ENCODE measurements around the gene POU6F2.
A peak's percentile ranks its signal among the peaks of the same experiment; 100 is the strongest.

The POU6F2 gene

DNA sequence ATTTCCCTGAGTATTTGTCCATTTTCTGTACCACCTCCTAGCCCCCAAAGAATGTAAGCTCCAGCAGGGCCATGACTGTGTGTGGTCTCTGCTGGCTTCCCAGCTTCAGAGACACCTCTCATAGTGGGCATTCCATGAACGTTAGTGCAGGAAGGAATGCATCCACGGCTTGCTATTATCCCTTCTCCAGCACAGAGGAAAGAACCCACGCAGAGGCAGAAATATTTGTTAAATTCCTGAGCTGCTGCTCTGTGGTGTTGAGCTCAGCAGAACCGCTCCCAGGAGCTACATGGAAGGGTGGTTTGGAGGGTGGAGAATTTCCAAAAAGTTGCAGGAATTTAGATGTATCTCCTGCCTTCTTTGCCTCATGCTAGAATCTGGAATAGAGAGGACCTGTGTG lies 275.2 kb downstream of the POU6F2 start:
- peak; percentile 44 for DNase-seq (ENCODE audit: low spot score)

DNA sequence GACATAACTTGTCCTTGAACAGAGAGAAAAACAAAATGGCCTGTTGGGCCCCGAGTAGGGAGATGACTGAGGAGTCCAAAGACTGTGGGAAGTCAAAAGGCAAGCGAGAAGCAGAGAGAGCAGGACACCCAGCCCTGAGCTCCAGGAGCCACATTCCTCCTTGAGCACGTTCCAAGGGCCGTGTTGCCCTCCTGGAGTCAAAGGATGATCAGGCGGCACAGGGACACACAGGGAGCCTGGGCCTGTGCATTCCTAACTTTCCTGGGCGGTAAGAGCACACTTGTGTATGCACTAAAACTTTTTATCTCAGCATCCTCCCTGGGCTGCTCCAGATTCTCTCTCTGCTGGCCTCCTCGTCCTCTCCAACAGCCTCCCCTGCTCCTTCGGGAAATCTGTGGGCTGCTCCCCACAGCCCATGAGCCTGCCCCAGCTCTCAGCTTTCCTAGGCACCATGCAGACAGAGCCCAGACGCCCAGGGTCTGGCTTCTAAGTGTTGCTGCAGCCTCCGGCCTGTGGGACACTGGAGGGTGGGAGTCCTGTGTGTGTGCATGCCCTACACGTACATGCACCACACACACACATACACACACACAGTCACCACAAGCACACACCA lies 281.8 kb downstream of the POU6F2 start:
- DNase-seq (ENCODE audit: low spot score): no peak

DNA sequence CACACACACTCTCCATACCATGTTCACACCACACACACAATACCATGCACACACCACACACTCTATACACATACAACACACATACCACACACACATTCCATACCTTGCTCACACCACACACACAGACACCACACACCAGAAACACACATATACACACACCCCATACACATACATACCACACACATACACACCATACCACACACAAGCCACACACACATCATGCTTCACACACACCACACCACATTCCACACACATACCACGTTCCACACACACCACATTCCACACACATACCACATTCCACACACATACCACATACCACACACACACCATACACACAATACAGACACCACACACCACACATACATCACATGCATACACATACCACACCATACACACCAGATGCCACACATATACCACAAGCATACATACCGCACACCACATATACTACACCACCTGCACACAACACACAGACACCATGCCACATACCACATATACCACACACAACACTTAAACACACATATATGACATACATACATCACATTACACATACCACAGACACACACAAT lies 282.7 kb downstream of the POU6F2 start:
- no peak for DNase-seq (ENCODE audit: low spot score)

DNA sequence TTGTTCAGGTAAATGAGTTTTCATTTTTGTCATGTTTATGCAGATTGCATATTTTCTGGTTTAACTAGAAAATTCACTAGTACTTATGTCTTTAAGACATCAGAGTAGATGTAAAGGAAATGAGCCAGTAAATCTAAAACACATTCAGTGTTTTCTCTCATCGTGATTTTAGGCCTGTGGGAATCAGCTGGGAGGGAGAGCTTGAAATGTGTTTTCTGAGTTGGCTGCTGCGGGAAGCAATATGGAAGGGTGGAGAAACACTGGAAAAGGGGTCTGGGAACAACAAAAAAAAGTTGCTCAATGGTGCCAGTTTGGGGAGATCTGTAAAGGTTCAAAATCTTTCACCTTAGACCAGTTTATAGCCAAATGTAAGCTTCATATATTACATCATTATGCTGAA lies 284.1 kb downstream of the POU6F2 start:
- no peak for DNase-seq (ENCODE audit: low spot score)

DNA sequence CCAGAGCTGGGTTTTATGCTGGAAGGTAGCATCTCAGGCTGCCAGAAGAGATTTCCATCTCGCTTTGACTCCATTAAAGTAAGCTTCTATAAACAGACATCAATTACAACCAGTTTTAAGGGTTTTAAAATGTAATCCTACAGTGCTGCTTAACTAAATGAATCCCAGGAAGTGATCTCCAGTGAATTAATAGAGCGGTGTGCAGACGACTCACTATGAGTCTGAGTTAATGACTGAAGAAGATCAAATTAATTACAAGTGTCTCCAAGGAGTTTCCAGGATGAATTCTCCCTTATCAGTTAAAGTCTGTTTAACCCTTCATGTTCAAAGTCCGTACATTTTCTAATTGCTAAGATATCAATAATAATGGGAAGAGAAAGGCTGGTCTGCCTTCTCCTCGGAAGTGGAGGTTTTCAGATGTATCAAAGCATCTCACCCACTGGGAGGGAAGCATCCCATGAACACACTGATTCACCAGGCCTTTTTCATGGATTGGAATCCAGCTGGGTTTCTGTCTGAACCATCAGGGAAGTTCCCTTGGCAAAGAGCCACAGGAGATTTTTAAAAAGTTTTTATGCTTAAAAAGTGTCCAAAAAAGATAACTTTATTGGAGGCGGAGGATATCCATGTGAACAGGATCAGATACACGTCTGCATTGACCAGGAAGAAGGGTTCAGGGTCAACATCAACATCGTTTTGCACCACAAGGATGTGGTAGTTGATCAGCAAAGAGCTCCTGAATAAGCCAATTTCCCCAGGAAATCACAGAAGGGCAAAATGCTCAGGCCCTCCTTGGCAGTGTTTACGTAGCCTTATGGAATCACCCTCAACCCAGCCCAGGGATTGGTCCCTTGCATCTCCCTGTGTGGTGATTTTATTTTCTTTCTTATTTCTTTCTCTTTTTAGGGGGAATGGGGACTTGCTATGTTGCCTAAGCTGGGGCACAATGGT lies 288.2 kb downstream of the POU6F2 start:
- peak; percentile 59 for DNase-seq (ENCODE audit: low spot score)

DNA sequence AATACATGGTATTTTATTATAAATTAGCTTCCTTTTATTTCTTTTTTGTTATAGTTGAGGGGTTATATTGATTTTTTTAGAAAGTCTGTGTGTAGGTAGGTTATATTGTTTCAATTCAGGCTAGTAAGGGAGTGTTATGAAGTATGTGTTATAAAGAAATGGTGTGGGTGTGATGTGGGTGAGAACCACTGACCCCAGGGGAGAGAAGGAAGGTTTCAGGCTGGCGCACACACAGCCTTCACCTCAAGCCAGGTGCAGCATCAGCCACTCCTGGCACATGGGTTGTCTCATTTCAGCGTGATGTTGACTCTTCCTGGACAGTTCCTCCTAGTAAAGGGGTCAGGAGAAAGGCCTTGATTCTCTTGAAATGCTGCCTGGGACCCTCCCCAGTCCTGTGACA lies 291.3 kb downstream of the POU6F2 start:
- DNase-seq (ENCODE audit: low spot score): no peak

DNA sequence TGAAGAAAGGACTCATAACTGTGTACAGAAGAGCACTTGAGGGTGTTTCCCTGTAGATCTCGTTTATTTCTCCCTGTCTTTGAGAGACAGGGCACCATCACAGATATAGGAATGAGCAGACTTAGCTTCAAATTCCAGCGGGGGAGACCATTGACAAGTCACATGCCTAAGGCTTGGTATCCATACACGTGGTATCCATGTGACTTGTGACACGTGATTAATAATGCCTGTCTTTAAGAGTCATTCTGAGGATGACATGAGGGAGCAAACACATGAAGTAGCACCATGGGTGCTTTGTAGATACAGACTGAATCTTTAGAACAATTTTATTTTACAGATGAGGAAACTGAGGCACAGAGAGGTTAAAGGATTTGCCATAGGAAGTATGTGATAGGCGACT lies 292.3 kb downstream of the POU6F2 start:
- DNase-seq (ENCODE audit: low spot score): no peak

DNA sequence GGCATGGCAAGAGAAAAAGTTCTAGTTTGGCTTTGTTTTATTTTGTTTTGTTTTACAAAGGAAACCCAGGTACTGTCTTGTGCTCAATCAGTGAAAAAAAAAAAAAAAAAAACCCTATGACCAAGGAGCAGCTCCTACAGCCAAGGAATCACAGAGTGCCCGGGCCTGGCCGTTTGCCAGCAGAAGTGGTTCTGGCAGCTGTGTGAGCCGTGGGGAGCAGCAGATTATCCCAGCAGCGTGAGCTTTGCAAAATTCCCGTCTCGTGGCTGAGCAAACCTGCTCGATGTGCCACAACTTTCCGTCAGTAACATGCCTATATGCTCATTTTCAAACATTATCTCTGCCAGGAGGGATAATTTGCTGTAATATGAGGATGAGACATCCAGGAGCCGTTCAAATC lies 293.7 kb downstream of the POU6F2 start:
- peak; percentile 66 for DNase-seq (ENCODE audit: low spot score)

DNA sequence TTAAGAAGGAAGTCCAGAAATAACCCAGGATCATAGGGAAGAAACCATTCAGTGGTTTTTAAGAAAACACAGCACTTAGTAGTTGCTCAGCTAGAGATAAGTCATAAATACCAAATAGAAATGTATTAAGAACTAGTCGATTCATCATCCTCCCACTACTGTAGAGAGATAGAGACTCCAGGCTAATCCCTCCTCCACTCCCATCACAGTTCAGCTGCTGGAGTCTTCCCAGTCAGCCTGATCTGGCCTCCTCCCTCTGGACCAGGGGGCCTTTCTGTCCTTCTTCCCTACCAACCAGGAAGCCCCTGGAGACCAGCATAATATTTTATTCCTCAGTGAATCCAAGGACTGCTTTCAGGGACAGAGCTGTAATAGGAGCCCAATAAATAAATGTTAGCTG lies 294.4 kb downstream of the POU6F2 start:
- DNase-seq (ENCODE audit: low spot score): no peak

DNA sequence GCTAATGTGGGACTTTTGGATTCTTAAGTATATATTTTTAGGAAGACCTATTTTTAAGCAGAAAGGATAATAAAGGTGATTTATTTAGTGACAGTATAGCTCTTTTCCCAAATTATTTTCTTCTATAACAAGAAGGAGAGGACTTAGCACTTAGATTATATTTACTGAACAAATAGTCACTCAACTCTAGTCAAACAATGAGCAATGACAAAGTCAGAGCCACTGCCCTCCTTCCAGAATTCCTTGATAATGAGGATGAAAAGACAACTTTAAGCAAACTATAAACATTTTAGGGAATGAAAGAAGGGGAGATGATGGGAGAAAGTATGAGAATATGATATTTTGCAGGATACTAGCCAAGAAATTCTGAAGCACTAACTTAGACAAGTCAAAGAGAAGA lies 295.0 kb downstream of the POU6F2 start:
- DNase-seq (ENCODE audit: low spot score): no peak

DNA sequence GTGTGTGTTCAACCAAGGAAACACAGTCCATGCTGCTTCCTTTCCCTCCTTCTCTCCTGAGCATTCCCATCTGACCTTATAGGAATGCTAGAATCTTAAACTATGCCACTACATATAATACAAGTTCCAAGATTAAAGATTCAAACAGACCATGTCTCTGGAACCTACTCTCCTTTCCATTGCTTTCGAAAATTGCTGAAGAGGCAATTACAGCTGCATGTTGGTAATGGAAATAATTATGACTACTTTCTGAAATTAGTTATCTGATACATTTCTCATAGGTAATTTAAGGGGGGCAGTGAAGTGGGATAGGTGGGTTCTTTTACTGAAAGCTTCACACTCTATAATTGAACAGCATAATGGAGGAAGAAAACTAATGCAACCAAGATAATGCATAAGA lies 302.6 kb downstream of the POU6F2 start:
- DNase-seq (ENCODE audit: low spot score): no peak

DNA sequence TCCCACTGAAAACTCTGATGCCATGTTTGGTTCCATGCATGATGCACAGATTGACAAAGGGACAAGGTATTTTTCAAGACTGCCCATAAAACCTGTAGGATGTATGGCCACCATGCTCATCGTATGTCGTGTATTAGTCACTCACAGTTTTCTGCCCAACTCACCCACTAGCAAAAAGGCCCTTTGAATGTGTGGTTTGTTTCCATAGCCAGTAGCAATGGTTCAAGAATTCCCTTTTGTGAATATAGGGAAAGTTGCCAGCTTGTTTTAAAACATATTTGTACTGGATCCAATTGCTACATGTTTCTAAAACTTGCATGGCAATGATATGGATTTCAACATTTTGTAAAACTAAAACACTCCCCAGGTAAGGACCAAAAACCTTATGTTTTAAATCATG lies 307.5 kb downstream of the POU6F2 start:
- no peak for DNase-seq (ENCODE audit: low spot score)

DNA sequence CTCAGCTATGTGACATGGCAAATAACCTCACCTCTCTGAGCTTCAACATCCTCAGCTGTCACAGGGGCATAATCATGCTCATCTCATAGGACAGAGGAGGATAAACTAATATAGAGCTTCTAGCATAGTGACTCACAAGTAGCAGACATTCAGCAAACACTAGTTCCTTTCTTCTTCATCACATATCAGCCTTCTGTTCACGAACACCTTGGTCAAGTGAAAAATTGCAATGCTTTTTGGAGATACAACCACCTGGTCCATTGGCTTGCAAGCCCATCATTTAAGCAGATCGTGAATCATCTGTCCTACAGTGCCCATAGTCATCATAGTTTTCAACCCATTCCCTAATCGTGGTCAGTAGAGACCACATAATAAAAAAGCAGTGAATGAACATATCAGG lies 310.6 kb downstream of the POU6F2 start:
- DNase-seq (ENCODE audit: low spot score): no peak

DNA sequence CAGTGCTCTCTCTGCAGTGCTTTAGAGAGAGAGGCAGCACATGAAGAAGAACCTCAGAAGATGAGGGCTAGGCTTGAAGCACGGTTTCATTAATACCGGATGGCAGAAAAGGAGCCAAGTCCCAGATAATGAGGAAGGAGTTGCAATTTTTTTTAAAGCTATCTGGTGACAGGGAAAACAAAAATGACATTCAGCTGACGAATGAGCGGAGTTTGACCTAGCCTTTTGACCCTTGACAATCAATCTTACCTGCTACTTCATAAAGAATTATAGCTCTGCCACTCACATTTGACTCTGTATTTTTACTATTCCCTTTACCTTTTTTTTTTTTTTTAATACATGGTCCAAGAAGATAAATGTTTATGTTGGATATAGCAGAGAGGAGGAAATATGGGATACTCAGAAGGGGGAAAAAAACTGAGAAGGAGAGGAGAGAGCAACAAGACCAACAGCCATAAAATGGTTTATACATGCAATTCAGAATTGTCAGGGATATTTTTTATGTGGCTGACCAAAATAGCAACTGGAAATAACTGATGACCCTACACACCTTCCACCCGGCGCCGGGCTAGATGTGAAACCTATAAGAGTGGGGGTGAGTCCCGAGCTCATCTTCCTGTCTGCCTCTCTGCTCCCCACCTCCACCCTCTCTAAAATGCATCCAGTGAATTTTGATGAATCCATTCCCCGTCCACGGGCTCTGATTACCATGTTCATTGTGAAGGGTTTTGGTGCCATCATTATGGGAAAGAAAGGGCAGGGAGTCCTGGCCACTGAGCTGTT lies 314.1 kb downstream of the POU6F2 start:
- DNase-seq (ENCODE audit: low spot score): no peak

DNA sequence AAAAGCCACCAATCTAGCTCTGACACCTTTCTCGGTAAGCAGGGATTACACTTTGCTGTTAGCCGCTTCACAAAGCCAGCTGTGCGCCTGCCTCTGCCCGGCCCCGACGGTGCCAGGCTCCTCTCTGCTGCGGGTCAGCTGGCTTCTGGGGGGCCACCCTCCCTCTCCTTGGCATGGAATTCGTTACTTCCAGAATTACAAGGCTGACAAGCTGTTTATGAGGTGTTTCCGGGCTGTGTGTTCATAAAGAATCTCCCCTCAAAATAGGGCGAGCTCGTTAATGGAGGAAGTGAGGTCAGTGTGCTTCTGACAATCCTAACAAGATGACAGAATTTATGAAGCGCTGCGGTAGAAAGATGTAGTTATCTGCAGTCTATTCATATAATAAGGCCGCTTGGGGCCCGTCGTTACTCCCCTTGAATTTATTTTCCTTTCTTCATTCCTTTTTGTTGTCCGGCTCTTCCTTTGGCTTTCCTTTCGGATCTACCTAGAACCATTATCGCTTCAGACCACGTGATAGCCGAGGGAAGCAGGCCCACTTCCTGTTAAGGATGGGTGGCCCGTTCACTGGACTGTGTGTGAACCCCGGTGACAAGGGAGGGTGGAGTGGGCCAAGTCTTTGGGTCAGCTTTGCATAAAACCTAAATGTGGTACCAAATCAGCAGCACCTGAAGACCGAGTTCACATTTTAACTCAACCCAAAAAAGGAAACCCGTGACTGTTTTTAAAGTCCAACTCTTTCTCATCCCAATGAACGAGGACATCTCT lies 315.5 kb downstream of the POU6F2 start:
- DNase-seq (ENCODE audit: low spot score): no peak

DNA sequence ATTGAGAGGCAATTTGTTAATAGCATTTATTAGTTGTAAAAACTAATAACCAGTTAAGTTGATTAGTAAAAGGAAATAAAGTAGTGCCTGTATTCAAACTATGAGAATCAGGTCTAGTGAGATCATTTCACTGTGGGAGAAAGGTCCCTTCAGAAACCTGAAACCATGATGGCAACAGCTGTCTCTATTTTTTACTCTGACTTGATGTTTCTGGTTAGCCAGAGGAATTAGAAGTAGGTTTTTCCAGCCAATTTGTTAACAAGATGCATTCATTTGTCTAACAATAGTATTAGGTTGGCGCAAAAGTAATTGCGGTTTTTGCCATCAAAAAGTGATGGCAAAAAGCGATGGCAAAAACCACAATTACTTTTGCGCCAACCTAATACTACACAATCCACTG lies 316.3 kb downstream of the POU6F2 start:
- no peak for DNase-seq (ENCODE audit: low spot score)

DNA sequence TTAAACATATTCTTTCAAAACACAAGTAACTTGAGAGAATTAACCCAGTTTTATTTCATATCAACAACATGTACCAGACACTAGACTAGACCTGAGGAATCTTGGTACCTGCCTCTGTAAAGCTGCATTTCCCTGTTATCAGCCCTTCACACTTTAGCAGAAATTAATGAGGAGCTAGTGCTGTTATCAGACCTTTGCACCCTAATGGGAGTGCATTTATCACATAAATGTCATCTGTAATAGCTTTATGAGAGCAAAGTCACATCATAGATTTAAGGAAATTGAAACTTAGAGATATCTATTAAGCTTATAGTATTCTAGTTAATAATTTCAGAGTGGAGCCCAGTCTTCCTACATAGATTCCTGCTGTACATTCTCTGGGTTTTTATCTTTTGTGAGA lies 318.1 kb downstream of the POU6F2 start:
- DNase-seq (ENCODE audit: low spot score): no peak

DNA sequence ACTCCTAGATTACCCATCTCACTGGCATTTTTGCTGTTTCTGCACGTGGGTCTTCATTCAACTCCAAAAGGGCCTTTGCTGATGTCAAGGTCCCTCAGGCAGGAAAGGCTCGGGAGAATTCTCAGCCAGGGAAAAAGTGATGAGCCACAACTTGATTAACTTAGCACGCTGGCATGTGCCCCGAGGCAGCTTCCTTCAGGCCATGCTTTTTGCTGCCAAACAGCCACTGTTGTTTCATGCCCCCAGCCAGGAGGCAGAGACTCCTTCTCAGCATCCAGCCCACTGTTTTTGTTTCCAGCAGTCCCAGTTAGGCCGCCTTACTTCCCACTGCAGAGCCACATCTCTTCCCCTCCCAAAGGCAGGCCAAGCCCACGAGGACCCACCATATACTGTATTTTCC lies 322.0 kb downstream of the POU6F2 start:
- DNase-seq (ENCODE audit: low spot score): no peak

DNA sequence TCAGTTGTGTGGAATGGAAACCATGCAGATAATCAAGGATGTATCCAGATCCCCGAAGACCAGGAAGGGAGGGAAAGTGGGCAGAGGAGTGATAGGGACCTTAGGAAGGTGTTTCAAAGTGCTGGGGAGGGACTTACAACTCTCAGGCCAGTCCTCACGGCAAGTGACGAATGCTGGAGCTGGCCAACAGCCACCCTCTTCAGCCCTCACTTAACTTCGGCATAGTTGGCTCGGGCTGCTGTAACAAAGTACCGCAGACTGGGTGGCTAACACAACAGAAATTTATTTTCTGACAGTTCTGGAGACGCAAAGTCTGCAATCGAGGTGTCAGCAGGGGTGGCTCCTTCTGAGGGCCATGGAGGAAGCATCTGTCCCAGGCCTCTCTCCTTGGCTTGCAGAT lies 322.6 kb downstream of the POU6F2 start:
- no peak for DNase-seq (ENCODE audit: low spot score)

DNA sequence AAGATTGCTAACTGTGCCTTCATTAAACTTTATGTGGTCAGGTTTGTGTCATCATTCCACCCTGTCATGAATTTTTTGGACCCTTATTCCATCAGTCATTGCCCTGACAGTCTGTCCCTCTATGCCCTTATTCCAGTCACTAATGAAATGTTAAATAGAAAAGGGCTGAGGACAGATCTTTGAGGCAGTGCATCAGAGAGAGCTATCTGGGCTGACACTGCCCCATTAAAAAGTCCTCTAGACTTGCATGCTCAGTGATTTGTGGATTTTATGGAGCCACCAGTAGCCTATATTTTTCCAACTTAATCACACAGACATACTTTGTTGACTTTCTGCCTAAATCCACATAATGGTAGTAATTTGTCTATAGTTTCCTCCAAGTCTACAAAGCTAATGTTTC lies 323.8 kb downstream of the POU6F2 start:
- DNase-seq (ENCODE audit: low spot score): no peak

DNA sequence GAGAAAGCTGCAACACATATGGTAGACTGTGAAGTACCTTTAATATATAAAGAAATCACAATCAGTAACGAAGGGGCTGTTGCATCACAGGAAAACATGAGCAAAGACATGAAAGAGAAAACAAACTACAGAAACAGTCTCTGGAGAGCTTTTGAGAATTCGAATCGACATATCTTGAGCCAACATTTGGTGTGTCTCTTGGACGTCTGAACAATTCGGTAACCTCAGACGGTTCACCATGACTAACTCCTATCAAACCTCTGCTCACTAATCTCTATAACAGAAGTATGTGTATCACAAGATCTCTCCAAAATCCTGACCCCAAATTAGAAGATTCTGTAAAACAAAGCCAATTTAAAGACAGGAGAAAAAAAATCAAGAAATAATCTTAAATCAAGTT lies 326.5 kb downstream of the POU6F2 start:
- no peak for DNase-seq (ENCODE audit: low spot score)

Measured in kidney tubule cell (primary cell).